Measurements from ENCODE around the gene SDHAF1.
"Not testable (repeated sequence)": the region's sequence is repeated elsewhere in the genome, so short reads cannot be mapped to it uniquely, and the experiment has no call there.

Gene SDHAF1

DNA sequence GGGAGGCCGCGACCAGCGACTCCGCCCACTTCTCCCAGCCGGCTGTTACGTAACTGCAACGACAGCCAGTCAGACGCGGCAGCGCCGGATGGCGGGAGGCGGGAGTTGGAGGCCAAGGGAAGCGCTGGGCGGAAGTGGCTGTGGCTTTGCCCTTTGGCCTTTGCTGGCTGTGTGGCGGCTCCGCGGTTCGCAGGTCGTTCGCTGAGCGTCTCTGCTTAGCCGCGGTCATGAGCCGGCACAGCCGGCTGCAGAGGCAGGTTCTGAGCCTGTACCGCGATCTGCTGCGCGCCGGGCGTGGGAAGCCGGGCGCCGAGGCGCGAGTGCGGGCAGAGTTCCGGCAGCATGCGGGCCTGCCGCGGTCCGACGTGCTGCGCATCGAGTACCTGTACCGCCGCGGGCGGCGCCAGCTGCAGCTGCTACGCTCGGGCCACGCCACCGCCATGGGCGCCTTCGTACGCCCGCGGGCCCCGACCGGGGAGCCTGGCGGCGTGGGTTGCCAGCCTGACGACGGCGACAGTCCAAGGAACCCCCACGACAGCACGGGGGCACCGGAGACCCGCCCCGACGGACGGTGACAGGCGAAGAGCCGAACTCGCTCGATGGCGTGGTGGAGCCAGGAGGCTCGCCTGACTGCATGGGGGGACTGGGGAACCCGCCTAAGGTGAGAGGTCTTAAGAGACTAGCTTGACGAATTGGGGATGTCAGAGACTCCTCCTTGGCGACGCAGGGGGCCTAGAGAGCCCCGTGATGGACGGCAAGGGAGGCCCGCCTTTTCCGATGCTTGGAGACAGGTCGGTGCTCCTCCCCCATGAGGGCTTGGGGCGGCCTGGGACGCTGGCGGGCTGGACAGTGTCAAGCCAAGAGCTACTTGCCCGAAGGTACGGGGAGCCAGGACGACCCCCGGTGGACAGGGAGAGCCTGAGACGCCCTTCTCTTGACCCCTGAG is at the start of gene SDHAF1:
TSS of gene SDHAF1 (plus strand) at position 141 of the 946 bp plus-strand sequence. CDS start at position 228, 87 bp downstream.
- DNase-seq: peak; percentile 92 to 93

DNA sequence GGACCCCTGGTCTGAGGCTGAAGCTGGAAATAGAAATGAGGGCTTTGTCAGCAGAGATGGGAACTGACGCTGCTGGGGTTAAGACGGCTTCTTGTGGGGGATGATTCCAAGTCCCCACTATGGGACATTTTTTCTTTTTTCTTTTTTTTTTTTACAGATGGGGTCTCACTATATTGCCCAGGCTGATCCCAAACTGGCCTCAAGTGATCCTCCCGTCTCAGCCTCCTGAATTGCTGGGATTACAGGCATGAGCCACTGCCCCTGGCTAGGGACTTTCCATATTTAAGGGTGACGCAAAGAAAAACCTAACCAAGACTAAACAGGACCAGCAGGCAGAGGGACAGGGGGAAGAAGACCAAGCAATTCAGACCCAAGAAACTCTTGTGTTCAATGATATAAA is 48.8 kb upstream of the SDHAF1 start:
- no peak for DNase-seq

DNA sequence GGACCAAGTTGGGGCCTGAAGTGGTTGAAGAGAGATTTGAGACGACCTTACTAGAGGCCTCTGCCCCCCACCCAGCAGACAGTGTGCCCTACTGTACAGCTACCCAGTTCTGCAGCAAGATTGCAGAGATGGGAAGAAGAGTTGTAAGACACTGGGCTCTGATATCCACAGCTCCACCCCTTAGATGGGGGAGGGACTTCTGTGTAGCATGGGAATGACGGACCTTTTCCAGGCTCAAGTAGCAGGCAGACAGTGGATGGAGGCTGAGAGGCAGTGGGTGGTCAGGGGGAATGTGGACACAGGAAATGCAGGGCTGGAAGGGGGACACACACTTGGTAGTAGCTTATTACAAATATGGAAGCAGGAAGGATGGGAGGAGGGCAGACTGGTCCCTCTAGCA is 45.9 kb upstream of the SDHAF1 start:
- no peak for DNase-seq

DNA sequence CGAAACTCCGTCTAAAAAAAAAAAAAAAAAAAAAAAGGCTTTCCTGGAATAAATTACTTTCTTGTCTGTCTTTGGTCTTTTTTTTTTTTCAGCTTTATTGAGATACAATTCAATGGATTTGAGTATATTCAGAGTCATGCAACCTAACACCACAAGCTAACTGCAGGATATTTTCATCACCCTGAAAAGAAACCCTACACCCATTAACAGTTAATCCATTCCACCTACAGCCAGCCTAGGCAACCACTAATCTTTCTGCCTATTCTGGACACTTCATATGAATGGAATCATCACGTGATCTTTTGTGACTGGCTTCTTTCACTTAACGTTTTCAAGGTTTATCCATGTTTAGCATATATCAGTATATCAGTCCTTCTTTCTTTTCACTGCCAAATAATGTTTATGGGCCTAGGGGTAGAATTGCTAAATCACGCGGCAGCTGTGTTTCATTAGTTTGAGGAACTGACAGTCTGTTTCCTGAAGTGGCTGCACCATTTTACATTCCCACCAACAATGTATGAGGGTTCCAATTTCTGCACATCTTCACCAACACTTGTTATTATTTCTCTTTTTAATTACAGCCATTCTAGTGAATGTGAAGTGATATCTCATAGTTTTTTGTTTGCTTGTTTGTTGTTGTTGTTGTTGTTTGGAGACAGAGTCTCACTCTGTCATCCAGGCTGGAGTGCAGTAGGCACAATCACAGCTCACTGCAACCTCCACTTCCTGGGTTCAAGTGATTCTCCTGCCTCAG is 38.9 kb upstream of the SDHAF1 start:
- no peak for DNase-seq

DNA sequence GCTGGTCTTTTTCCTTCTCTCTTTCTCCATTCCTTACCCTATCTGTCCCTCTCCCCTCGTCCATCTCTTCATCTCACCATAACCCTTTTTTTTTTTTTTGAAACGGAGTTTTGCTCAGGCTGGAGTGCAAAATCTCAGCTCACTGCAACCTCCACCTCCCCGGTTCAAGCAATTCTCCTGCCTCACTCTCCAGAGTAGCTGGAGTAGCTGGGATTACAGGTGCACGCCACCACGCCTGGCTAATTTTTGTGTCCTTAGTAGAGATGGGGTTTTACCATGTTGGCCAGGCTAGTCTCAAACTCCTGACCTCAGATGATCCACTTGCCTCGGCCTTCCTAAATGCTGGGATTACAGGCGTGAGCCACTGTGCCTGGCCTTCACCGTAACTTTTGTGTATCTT is 37.6 kb upstream of the SDHAF1 start:
- DNase-seq: not testable (repeated sequence)

- DNase-seq: no peak
Observed at GRCh38 chr19:35958660-35959039, 36.3 kb upstream of the SDHAF1 start.

DNA sequence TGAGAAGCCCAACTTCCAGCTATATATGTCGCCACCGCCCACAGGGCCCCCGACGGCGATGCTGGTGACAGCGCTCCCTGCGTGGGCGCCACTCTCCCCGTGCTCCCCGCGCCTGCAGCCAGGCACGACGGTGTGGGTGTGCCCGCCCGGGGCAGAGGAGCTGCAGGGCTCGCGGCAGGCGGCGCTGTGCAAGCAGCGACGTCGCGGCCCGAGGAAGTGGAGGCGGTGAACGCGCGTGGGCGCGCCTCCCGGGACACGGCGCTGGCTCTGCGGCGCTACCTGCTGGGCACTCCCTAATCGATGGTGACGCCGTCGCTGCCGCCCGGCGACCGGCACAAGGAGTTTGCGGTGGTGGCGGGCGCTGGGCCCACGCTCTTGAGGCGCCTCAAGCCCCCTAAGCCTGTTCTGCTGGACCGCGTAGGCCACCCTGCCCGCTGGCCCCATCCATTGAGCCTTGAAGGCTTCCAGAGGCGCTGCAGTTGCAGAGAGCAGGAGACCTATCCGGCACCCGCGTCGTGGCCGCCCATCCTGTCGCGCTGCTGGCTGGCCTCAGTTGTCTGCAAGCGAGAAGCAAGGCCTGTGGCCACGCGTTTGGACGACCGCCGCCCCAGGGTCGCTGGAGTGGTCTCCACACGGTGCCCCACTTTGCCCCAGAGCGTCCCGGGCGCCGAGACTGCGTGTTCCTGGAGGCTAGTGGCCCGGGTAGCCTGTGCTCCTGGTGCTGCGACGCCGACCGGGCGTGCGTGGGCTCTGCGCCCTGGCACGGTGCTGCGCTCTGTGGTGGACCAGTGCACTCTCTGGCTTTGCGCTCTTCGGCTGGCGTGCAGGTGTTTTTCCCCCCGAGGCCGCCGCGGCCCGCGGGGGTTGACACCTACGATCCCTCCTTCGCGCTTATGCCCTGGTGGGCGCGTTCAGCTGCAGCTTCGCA is 35.7 kb upstream of the SDHAF1 start:
- peak; percentile 82 to 87 for DNase-seq

DNA sequence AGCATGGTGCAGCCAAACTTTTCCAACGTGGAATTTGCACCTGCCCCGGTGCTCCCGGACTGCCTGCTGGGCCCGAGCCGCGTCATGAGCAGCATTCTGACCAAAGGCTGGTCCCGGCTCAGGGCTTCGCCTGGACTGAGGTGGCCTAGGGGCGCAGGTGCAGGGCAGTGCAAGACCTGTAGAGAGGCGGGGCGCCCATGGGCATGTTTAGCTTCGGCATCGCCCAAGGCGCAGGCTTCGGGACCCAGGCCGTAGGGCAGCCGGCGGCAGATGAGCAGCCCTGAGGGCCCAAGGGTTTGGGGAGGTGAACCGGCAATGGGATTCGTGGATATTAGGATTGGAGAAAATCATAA is 35.0 kb upstream of the SDHAF1 start:
- DNase-seq: no peak

- no peak for DNase-seq
Observed at GRCh38 chr19:35960432-35960972, 34.5 kb upstream of the SDHAF1 start.

- peak in 1 of 2 donors; percentile 30 for DNase-seq
Observed at GRCh38 chr19:35963514-35963913, 31.5 kb upstream of the SDHAF1 start.

DNA sequence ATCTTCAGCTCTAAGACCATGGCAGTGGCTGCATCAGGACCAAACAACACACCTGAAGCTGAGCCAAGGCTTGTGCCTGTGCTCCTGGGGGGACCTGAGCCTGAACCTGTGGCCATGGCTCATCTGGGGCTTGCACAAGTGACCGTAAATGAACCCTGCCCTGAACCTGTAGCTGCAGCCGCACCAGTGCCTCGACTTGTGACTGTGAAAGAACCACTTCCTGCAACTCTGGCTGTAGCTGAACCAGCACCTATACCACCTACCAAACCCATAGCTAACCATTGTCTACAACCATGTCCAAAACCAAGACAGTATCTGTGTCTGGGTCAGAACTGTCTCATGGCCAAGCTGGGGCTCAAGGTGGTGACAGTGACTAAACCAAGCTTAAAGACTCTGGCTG is 28.2 kb upstream of the SDHAF1 start:
- no peak for DNase-seq

DNA sequence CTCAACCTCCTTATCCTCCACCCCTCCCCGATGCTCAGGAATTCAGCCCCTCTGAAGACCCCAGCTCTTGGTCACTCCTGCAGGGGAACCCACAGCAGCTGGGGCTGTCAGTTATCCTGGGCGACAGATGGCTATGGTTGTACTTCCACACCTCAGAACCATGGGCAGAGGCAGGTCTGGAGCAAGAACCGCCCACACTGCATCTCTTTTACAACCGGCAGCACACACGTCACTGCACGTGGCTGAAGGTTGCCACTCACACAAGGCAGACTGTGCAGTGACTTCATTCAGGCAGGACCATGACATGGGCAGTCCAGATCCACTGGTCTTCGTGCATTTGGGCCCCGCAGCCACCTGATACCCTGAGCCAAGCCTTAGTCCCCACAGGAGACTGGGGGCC is 21.5 kb upstream of the SDHAF1 start:
- no peak for DNase-seq

DNA sequence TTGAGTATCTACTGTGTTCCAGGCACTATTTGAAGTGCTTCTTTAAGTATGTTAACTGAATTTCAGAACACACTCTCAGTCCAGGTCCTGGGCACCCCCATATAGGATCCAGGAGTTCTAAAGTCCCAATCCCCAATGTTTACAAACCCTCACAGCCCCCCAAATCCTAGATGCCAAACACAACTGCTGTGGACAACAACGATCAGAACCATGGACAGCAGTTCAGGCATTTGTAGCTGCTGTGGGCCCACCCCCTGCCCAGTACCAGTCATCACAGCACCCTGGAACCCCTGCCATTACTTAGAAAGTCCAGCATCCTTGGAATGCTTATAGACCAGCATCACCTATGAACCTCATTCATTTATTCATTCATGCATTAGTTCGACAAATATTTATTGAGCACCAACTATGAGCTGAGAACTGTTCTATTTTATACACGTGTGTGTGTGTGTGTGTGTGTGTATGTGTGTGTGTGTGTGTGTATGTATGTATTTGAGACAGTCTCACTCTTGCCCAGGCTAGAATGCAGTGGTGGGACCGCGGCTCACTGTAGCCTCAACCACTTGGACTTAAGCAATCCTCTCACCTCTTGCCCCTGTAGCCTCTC is 19.3 kb upstream of the SDHAF1 start:
- DNase-seq: no peak

DNA sequence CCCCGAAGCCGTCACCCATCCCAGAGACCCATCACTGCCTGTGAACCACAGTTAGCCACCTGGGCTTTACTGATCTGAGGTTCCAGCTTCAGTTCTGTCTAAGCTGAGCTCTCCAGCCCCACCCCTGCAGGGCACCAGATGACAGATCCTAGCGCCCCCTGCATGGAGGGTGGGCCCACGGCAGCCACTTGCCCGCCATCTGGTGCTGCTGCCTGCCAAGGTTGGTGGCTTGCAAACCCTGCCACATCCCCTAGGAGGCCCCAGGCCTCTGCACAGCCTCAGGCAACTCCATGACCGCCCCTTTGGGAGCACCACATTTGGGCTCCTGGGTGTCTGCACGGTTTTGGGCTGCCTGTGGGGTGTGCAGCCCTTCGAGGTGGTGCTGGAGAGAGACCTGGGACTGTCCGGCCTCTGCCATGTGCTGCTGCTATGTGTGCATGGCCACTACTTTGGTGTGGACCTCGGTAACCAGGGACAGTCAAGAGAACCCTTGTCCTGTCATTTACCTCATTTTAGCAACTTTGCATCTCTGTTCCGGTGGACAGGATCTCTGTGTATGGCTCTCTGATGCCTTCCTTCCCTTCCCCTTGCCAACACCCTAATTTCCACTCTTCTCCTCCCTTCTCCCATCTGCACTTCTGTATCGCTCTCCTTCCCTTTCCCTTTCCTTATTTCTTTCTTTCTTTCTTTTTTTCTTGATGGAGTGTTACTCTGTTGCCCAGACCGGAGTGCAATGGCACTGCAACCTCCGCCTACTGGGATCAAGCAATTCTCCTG is 17.4 kb upstream of the SDHAF1 start:
- DNase-seq: peak in 1 of 2 donors; percentile 27

DNA sequence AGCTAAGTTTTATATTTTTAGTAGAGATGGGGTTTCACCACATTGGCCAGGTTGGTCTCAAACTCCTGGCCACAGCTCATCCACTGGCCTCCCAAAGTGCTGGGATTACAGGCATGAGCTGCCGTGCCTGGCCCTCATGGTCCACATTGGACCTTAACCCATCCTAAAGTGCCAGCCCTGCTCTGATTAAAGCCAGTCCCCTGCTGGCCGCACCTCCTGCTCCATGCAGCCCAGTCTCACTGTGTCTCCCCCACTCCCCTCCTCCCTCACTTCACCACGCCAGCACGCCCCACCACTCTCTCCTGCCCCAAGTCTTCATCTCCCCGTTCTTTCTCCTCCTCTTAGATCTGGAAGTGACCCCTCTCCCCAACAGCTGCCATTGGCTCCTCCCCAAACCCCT is 16.7 kb upstream of the SDHAF1 start:
- no peak for DNase-seq

GRCh38 chr19:35978832-35979365 is 16.1 kb upstream of the SDHAF1 start:
- no peak for DNase-seq

DNA sequence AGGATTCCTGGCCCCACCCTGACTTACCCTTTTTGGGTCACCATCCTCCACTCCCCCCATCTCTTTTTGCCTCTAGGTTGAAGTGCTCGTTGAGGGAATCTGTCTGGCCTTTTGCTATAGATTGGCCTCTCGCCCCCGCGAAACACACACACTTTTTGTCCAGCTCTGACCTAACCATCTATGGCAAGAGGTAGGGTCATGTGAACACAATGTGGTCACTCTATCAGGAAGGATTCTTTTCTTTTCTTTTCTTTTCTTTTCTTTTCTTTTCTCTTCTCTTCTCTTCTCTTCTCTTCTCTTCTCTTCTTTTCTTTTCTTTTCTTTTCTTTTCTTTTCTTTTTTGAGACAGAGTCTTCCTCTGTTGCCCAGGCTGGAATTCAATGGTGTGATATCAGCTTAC is 14.0 kb upstream of the SDHAF1 start:
- DNase-seq: not testable (repeated sequence)

DNA sequence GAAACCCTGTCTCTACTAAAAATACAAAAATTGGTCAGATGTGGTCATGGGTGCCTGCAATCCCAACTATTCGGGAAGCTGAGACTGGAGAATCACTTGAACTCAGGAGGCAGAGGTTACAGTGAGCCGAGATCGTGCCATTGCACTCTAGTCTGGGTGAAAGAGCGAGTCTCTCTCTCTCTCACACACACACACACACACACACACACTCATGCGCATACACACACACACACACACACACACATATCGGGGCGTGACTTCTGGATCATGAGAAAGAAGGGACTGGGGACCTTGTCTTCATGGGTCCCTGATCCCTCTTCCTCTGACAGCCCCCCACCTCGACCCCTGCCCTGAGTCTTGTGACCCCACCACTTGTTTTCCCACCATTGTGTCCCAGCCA is 11.8 kb upstream of the SDHAF1 start:
- no peak for DNase-seq

DNA sequence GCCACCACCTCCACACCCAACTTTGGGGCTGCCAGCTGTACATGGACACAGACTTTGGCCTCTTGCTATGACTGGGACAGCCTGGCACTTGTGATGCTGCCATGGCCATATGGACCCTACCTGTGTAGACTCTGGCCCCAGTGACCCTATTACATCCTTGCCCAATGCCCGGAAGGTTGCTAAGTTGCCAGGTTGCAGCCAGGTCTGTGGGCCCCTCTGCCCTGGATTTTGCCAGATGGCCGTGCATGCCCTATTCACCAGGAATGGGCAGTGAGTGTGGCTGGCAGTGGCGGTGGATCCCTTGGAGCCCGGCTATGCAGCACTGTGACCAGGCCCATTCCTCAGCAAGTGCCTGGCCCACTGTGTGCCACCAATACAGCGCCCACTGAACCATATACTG is 8.9 kb upstream of the SDHAF1 start:
- no peak for DNase-seq

GRCh38 chr19:35986664-35987570 is 8.1 kb upstream of the SDHAF1 start:
- peak in 1 of 2 donors; percentile 32 for DNase-seq
